HT1080 (cell line): ENCODE measurements around the gene ATG10. TPM values are rescaled to one million over a fixed set of nuclear protein-coding genes. Genes with fewer than 3 reads are reported as not detected.
A peak's percentile ranks its signal among the peaks of the same experiment; 100 is the strongest.
"Not testable (repeated sequence)": the region's sequence is repeated elsewhere in the genome, so short reads cannot be mapped to it uniquely, and the experiment has no call there.

ENCODE experiments used
- DNase-seq: peaks from one replicate; pipeline ENCODE4 v3.0.0-alpha.2; 2015; ENCODE audit warnings: low read depth
- total RNA-seq: library from RNA; depleted of rRNA; stranded (reverse); fragments of >200 nt; shearing (Covaris generic); gene quantifications from 2 replicates; pipeline ENCODE4 v1.2.3, GENCODE V29; 2014

The ATG10 gene
- total RNA-seq, 1 experiment from 2014 or later, result 4.5 TPM

DNA sequence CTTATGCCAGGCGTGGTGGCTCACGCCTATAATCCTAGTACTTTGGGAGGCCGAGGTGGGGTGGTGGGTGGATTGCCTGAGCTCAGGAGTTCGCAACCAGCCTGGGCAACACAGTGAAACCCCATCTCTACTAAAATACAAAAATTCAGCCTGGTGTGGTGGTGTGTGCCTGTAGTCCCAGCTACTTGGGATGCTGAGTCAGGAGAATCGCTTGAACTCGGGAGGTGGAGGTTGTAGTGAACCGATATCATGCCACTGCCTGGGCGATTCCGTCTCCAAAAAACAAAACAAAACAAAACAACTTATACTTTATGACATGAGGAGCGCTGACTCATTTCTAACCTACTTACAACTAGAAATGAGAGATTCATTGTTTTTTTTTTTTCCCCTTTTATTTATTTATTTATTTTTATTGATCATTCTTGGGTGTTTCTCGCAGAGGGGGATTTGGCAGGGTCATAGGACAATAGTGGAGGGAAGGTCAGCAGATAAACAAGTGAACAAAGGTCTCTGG lies 10.4 kb downstream of the ATG10 start:
- DNase-seq, result not testable (repeated sequence)

DNA sequence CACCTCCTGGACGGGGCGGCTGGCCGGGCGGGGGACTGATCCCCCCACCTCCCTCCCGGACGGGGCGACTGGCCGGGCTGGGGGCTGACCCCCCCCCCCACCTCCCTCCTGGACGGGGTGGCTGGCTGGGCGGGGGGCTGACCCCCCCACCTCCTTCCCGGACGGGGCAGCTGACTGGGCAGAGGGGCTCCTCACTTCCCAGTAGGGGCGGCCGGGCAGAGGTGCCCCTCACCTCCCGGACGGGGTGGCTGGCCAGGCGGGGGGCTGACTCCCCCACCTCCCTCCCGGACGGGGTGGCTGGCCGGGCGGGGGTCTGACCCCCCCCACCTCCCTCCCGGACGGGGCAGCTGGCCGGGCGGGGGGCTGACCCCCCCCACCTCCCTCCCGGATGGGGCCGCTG lies 11.3 kb downstream of the ATG10 start:
- not testable (repeated sequence) for DNase-seq

DNA sequence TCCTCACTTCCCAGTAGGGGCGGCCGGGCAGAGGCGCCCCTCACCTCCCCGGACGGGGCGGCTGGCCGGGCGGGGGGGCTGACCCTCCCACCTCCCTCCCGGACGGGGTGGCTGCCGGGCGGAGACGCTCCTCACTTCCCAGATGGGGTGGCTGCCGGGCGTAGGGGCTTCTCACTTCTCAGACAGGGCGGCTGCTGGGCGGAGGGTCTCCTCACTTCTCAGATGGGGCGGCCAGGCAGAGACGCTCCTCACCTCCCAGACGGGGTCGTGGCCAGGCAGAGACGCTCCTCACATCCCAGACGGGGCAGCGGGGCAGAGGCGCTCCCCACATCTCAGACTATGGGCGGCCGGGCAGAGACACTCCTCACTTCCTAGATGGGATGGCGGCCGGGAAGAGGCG lies 11.7 kb downstream of the ATG10 start:
- DNase-seq, result not testable (repeated sequence)

DNA sequence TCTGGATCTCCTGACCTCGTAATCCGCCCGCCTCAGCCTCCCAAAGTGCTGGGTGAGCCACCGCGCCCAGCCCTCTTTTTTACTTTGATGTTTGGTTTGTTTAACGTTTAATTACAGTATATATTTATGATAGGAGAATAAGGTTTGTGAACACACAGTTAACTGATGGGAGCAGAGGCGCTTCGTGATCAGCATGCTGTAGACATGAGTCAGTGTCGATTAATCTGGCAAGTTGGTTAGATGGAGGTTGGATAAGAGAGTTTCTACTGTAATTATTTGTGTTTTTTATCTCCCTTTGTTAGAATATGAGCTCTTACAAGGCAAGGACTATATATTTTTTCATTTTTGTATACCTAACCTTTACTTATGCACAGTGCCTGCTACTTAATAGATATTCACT lies 14.3 kb downstream of the ATG10 start:
- no peak for DNase-seq

DNA sequence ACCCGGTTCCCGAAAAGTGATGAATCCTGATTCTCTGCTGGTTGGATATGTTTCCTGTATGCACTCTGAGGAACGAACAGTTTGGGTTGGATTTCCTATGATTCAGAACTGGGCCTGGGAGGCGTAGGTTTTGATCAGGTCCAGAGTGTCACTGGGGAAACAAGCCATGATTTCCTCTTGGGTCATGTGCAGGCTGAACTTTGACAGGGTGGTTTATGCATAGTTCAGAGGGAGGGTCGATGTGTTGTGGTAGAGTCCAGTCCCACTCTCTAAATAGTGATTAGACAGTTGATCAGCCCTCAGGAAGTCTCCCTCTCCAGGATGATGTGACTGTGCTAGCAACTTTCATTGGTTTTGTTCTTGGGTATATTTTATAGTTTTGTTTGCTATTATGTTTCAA lies 17.4 kb downstream of the ATG10 start:
- DNase-seq, result no peak

GRCh38 chr5:81994679-81995078 lies 22.9 kb downstream of the ATG10 start:
- DNase-seq, result no peak

DNA sequence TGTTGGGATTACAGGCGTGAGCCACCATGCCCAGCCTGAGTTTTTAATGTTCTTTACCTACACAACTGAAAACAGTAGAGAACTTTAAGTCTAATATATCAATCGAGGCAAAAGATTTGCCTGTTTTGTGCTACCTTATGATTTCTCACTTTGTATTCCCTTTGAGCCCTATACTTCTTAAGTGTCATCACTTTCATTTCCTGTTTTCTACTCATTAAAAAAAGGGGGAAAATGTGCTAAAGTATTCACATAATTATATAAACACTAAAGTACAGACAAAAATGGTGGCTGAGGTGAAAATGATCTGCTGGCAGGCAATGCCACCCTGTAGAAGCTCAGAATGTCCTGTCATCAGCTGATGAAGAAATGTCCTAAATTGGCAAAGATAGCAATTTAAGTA lies 23.6 kb downstream of the ATG10 start:
- no peak for DNase-seq

DNA sequence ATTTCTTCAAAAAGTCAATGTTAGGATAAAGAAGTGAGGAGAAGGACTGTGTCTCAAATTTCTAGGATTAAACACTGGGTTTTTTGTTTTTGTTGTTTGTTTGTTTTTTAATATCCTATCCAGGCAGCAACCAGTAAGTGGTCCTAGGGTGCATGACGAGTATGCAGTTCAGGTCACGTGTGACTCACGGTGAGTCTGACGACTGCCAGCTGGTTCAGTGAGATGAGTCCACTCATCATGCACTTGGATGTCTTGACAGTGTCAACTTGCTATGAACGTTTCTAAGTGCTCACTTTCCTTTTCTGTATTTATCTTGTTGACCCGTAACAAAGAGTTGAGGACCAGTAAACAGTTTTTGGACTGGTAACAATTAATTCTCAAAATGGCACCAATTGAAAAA lies 32.7 kb downstream of the ATG10 start:
- peak; percentile 61 for DNase-seq

GRCh38 chr5:82009869-82010268 lies 38.0 kb downstream of the ATG10 start:
- not testable (repeated sequence) for DNase-seq

DNA sequence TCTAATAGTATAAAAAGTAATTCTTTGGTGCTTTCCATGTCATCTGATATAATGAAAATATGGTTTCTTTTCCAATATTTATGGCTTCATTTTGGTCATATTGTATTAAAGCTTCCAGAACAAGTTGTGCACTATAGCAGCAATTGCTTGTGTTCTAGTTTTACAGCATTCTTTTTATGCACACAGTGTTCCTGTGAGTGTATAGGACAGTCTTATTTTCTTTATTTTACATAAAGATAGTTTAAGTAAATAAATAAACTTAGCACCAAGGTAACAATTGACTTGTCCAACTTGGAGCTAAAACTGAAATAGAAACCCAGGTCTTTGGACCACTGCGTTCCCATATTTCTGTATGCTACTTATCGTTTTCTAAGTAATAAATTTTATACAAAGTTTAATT lies 38.9 kb downstream of the ATG10 start:
- DNase-seq, result no peak

DNA sequence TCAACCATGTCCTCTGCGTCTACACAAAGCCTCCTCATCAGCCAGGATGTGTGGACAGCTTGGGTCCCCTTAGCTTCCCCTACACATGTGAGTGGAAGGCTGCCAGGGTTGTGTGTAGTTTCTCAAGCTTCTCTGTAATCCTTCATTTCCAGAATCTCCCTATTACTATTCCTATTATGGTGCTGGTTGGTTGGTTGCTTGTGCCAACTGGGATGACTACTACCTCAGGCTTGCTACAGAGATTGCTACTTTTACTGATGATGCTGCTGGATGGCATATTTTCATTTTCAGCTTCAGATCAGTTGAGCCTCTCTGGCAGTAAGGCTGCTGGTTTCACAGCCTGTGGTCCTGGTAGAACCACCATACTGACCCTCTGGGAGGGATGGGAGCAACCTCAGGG lies 39.9 kb downstream of the ATG10 start:
- peak; percentile 3 for DNase-seq

DNA sequence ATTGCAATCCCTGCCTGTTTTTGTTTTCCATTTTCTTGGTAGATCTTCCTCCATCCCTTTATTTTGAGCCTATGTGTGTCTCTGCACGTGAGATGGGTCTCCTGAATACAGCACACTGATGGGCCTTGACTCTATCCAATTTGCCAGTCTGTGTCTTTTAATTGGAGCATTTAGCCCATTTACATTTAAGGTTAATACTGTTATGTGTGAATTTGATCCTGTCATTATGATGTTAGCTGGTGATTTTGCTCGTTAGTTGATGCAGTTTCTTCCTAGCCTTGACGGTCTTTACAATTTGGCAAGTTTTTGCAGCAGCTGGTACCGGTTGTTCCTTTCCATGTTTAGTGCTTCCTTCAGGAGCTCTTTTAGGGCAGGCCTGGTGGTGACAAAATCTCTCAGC lies 42.8 kb downstream of the ATG10 start:
- DNase-seq, result not testable (repeated sequence)

GRCh38 chr5:82018462-82018861 lies 46.6 kb downstream of the ATG10 start:
- peak; percentile 6 for DNase-seq

DNA sequence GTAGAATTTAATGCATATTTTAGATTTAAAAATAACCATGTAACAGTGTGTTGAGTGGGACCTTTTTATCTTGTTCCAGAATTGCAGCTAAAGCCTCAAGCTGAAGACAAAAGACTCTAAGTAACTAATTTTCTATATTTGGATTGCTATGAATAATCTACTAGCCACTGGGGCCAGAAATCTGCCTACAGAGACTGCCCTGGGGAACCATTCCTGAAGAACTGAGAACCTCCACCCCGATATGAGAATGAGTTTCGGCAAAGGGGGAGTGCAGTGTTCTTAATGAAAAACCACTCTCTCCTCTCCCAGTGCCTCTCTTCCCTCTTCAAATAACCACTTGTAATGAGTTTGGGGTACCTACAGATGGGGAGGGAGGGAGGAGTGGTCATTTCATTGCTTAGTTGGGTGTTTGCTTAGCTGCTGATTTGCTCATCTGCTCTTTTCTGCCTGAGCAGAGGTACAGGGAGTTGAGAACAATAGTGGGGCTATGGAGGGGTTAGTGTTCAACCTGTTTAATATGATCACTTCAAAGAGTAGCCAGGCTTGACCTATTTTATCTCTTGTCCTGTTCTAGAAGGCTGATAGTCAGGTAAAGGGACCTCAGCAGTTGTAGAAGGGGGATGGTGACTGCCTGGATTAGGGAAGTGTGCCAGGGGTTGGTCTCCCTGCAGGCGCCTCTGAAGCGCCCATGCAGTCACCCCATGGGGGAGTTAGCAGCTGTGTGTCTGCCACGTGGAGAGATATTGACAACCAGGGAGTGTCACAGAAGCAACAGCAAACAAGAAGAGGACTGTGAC lies 47.7 kb downstream of the ATG10 start:
- DNase-seq, result no peak

DNA sequence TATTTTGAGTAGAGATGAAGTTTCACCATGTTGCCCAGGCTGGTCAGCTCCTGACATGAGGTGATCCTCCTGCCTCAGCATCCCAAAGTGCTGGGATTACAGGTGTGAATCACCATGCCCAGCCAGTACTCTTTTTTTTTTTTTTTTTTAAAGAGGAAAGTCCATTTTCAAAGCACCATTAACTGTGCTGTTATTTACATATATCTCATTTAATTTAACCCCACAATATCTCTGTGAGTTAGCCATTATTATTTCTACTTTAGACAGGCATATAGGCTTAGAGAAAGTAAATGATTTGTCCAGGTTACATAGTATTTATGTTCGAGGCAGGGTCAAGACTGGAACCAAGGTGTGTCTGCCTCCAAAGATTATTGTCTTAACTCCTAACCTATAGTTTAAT lies 50.7 kb downstream of the ATG10 start:
- DNase-seq, result no peak

DNA sequence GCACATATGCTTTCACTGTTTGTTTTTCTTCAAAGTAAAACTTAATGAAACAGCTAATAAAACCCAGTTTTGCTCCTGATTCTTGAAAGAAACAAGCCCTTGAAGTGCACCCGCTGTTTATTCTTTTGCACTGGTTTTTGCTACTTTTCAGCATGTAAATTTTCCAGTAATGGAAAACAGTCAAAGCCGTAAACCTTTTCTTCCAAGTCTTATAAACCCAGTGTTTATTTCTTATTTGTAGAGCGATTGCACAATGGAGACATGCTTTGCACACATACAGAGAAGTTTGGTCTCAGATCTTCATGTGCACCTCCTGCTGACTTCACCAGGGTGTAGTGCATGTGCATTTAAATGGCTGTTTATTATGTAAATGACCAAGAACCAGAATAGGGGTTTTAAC lies 51.8 kb downstream of the ATG10 start:
- no peak for DNase-seq

GRCh38 chr5:82031220-82032119 lies 59.6 kb downstream of the ATG10 start:
- DNase-seq, result no peak

GRCh38 chr5:82042894-82043293 lies 71.1 kb downstream of the ATG10 start:
- not testable (repeated sequence) for DNase-seq

DNA sequence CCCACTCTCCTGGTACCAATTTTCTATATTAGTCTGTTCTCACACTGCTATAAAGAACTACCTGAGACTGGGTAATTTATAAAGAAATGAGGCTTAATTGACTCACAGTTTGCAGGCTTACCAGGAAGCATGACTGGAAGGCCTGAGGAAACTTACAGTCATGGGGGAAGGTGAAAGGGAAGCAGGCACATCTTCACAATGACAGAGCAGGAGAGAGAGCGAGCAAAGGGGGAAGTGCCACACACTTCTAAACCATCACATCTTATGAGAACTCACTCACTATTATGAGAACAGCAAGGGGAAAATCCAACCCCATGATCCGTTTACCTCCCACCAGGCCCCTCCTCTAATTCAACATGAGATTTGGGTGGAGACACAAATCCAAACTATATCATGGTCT lies 72.2 kb downstream of the ATG10 start:
- DNase-seq, result no peak

- DNase-seq, result peak; percentile 40
Measured at GRCh38 chr5:82045554-82046275, 73.9 kb downstream of the ATG10 start.

GRCh38 chr5:82046276-82046647 lies 74.4 kb downstream of the ATG10 start:
- DNase-seq, result no peak

DNA sequence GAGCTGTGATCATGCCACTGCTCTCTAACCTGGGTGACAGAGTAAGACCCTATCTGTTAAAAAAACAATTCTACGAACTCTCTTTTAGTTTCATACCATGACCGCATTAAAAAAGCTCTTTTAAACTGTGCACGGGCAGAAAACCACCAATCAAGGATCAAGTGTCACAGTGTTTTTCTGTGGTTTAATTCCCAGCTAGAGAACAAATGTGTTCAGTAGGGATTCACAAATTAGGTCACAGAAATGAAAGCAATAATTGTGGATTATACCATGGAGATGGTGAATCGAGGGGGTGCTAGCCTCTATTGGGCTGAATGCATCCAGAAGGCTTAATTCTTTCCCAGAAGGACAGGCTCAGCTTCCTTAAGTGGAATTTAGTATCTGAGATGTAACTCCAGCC lies 79.1 kb downstream of the ATG10 start:
- DNase-seq, result no peak
